HG03432 (cell line): ENCODE data around the gene AKT3.
A peak's percentile ranks its signal among the peaks of the same experiment; 100 is the strongest.

Experiments used
- ATAC-seq: cut with Tn5 transposase; IDR thresholded peaks from one replicate; pipeline ENCODE4 v1.9.1; 2021; ENCODE audit warnings: mild to moderate bottlenecking, moderate library complexity; ENCODE audit not compliant: unreplicated experiment

Gene AKT3

DNA sequence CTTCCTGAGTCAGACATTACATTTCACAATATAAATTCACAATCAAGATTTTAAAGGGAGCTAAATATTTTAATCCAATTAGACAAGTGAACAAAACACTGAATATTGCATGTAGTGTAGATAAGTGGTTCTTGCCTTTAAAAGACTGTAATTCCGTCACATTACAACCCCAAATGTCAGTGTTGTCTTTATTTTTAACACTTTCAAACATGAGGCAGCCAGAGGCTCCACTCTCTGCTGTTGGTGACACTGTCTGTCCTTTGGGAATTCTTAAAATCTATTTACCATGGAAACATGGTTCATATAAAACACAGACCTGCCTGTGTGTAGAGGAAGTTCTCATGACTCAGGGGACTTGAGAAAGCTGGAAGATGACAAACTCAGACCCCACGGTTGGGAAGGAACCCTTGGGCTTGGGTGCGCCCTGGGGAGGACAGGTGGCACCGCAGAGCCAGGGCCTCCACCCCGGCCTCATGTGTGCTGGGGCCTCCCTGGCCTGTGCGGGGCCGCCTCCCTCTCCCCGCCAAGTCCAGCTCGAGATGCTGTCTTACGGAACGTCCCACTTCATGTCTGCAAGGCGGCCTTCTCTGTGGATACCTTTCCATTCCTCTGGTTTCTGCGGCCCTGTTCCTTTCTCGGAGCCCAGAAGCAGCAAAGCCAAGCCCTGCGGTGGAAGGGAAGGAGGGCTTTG lies 355.2 kb downstream of the AKT3 start:
- no peak for ATAC-seq

DNA sequence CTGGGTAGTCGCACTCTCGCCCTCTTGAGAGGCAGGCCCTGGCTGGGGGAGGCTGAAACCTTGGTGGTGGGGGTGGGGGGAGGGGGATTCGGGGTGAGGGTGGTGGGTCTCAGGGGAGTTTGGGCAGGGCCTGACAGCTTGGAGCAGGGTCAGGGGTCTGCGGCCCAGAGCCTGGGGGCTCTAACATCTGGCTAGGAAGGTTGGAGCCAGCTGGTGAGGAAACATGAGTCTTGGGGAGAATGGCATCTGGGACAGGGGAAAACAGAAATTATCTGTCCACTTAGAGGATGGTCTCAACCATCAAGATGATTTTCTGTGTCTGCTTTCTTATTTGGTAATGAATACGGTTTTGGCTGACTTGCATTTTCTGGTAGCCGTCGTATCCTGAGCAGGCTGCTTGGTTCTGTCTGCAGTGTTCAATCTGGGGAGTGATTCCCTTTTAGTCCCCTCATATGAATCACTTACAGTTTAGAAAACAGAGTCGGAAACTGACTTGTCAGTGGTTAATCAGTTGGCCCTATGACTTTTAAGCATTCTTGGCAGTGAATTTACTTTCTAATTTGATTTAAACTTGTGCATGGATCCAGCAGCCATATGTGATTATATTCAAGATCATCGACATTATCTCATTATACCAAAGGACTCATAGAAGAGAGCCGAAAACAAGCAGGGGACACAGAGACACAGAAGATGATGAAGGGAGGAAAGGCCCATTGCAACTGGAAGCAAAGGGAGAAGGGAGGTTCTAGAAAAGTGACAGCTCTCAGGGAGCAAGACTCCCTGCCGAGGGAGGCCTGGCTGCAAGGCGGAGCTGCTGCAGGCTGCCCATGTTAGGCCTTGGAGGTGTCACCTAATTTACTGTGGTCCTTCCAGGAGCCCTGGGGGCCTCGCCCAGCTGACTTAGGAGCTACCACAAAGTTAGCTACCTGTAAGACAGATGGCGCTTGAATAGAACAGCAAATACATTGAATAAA lies 356.6 kb downstream of the AKT3 start:
- ATAC-seq, result no peak

DNA sequence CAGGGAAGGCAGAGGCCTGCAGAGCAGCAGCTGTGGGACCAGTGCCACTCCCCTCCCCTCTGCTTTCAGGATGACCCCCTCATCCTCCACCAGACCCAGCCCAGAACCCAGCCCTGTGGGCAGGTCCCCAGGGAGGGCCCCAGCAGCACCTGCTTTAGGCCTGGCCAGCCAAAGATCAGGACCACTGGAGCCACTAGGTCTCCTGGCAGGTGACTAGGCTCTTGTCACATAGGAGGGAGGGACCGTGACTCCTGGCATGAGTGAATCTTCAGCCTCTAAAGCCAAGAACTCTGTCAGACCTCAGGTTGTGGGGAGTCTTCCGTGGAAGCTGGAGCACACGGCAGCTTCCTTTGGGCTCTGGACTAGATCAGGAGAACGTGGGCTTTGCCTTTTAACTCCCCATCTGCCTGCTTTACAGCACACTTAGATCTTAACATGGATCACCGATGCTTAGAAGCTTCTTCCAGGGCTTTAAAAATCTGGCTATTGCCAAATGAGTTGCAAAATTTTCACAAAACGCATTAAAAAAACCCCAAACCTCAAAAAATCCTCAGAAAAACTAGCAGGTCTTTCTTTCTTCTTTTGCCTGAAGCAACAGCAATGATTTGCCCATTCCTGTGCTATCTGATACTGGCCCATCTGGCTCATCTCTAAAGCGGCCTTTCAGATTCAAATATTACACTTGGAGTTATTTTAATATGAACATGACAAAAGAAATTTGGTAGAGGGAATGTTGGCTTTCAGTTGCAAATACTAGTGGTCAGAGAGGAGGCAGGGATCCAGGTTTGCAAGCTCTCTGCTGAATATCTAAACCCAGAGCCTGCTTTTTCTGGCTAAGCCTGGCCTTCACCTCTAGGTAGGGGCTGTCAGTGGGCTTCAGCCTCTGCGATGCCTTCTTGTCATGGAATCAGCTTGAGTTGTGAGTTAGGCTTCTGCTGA lies 359.0 kb downstream of the AKT3 start:
- ATAC-seq, result no peak

DNA sequence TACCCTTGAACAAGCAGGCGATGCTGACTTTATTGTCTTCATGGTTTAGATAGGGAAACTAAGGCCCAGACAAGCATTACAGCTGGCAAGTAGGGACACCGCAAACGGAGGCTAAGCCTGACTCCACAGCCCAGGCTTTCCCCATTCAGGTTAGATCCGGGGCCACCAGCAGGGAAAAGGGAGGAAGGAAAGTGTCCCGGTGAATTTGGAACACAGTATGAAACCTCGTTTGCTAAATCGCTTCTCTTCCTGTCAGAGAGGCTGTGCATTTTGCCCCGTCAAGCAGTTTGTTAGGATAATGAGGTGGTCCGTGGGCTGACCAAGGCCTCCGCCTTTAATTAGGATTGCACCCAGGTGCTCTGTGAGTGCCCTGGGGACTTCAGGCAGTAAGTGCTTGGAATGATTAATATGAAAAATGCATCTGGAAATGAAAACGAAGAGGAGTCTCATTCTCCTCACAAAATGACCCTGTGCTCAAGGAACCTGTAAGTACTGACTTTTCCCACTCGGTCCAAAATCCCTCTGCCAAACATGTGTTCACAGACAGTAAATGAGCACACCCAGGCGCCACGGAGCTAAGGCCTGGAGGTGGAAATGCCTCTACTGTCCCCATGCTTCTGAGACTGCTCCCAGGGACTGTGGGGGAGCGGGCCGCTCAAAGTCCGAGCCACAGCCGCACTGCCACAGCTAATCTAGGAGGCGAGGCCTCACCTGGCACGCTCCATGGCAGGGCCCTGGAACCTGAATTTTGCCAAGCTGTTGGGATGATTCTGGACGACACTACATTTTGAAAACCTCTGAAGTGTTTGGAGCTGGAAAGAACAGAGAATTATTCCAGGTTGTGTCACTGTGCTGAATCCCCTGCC lies 360.1 kb downstream of the AKT3 start:
- no peak for ATAC-seq

DNA sequence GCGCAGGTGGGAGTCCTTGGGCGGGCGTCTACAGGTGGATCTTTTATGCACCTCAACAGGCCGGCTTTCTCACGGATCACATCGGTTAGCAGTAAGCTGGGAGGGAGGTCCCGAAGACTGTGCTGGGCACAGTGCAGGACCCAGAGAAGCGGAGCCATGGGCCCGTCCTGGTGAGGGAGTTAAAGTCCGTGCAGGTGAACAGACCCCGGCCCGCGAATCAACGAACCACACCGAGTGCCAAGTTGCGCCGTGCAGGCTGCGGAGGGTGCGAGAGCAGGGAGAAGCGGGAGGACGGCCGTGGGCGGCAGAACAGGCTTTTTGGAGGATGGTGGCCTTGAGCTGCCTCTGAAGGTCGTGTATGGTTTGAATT lies 360.9 kb downstream of the AKT3 start:
- no peak for ATAC-seq

DNA sequence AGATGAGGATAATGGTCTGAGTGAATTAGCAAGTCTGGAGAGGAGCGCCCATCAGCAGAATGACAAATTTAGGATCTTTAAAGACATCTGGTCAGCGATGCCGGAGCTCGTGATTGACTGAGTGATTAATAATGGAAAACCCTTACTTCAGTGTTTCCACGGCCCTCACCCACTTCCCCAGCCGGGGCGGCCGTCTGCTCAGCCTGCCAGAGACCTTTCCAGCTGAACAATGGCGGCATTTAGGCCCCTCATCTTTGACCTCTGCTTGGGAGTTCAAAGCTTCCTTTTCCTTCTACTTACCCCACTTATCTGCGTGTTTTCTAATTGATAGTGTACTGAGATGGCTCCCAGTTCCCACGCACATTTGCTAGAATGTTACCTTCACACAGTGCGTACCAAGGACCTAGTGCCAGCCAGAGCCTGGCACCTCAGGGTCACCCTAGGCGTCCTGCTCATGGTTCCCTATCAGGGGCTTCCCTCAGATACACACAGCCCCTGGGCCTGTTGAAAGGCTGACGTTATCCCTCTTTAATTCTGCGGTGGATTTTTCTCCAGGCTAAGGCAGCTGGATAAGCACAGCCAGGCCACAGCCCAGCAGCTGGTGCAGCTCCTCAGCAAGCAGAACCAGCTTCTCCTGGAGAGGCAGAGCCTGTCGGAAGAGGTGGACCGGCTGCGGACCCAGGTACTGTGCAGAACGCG lies 361.4 kb downstream of the AKT3 start:
- ATAC-seq, result no peak

DNA sequence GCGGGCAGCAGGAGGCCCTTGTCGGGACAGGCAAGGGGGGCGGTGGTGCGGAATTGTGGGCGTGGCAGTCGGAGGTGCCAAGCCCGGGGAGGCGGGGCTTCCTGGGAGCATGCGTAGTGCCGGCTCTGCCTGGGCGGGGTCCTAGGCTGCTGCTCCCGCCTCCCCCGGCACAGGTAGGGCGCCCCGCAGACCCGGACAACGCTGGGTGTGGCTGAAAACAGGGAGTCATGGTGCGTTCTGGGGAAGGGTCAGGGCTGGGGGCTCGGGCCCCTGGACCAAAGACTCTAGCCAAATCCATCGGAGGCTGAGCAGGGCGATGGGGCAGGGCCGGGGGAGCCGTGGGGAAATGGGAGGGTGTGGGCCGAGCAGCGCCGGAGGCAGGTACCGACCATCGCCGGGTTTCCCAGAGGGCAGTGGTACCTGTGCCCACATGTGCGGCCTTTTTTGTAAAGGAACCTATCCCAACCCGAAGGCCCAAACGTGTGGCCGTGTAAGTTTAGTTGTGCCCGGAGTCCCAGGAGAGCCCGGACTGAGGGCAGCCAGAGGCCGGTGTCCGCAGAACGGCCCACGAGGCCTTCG lies 362.3 kb downstream of the AKT3 start:
- no peak for ATAC-seq

DNA sequence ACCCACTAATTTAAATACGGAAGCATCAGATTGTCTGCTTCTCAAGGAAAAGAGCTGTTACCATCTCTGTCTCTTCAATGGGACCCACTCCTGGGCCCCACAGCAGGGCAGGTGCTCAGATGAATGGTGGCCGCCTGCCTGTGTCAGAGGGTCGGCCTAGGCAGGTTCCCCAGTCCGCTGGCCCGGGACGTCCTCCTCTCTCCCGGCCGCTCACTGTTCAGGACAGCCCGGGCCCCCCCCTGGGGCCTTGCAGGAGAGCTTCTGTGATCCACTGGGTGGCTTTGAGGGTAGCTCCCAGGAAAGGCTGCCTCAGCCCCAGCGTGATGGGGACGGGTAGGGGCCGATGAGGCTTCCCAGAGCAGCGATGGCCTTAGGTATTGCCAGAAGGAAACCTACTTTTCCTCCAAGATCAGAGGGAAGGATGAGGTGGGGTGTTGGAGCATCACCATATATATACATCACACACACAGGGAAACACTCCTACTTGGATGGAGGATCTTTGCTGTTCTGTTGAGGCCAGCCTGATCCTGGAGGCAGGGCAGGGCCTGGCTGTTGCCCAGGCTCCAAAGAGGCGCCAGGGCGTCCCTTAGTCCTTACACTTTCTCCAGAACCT lies 362.9 kb downstream of the AKT3 start:
- no peak for ATAC-seq

DNA sequence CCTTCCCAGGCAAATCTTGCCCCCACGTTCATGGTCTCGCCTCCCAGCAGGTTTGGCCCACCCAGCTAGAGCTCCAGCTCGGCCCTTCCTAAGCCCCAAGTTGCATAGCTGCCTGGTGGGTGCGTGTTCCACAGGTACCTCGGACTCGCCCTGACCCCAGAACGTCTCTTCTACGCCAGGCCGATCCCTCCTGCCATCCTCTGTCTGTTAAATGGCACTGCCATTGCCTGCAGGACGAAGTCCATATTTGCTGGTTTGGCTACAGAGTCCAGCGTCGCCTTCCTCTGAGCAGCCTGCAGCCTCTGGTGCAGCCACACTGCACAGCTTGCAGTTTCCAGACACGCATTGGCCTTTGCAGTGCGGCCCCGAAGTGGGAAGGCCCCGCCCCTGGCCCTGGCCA lies 366.1 kb downstream of the AKT3 start:
- no peak for ATAC-seq

DNA sequence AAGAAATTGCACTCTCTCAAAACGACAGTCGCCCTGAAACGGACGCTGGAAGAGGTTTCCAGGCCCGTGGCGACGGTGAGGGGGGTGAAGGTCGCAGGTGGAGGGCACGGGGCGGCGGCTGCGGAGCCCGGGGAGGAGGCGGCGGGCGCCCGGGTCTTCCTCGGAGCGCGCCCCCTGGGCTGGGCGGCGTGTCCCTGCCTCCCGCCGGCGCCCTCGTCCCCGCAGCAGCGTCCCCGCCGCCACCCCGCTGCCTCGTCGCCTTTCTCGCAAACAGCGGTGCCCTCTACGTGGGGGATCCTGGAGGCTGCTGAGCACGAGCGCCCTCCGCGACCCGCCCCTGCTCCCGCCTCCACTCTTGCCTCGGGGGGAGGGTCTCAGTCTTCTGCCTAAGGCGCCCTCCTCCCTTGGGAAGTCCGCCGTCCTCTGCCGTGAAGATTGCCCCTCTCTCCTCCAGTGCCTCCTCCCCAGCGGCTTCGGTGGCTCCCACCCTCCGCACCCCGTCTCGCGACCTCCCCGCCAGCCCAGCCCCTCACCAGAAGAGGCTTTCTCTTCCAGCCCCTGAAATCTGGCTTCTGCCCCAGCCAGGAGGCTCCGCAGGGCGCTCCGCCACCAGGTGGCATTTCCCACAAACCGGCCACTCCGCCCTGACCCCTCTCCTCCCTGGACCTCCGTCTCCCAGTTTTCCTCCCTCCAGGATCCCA lies 366.8 kb downstream of the AKT3 start:
- peak; percentile 40 for ATAC-seq

DNA sequence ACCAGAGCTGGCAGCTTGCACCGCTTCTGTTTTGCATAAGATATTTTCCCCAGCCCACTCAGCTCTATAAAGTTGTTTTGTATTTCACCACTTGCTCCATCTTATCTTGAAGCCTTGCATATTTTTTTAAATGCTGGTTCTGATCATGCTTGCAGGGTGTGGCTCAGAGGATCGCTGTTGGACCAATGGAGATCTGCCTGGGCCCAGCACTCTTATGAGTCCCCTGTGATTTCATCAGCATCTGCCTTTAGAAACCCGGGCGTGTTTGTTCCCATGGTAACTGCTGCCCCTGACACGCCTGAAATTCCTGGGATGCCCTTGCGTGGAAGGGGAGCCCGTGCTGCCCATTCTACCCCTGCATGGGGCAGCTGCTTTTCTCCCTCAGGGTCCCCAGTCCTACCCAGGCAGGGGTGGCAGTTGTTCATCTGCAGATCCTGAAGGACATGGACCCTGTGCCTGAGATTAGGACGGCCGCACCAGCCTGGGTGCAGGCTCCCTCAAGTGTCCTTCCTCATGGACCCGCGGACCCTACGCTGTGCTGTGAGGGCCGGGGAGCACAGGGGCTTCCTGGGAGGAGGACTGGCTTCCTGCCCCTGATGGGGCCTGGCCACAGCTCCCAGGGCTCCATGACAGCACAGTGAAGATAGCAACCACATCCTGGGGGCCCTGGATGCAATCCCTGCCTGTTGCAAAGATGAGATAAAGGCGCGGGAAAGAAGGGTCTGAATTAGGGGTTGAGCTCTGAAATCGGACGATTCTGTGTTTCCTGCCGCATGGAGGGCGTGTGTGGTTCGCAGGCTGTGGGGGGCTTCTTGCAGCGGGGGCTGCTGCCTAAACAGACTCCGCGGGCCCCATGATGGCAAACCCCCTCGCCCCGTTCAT lies 367.7 kb downstream of the AKT3 start:
- ATAC-seq, result peak; percentile 32

DNA sequence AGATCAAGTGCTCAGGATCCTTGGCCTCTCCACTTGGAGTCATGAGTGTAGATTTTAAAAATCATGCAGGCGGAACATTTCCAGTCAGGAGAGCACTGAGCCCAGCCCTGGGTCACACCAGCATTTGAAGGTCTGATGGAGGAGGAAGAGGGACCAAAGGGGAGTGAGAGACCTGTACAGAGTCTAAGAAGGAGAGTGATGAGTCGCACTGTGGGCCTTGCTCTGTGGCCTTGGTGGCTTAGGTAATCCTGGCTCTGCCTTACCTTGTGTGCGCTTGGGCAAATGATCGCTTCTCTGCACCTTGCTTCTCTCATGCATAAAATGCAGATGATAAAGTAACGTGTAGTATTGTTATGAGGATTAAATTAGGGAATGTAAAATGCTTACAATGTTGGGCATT lies 368.9 kb downstream of the AKT3 start:
- ATAC-seq, result no peak

DNA sequence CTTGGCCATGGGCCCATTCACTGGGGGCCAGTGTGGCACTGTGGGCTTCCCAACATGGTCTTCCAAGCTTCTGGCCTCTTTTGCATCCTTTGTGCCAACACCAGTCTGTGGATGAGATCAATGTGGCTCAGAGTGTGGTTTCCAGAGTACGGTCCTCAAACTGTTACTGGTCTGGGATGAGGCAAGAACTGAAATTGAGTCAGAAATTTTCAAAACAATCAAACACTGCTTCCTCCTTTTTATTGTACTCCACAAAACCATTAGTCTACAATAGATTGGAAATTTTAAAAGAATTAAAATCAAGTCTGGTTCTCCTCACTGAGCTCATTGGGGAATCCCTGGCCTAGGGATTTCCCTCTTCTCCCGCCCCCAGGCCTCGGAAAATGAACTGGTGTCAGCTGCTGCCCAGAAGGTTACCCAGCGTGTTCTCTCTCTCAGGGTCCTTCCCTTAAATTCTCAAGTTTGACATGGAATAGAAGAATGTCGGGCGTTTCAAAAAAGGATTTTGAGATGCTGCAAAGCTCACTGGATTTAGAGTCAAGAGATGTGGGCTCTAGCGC lies 372.2 kb downstream of the AKT3 start:
- ATAC-seq, result no peak

DNA sequence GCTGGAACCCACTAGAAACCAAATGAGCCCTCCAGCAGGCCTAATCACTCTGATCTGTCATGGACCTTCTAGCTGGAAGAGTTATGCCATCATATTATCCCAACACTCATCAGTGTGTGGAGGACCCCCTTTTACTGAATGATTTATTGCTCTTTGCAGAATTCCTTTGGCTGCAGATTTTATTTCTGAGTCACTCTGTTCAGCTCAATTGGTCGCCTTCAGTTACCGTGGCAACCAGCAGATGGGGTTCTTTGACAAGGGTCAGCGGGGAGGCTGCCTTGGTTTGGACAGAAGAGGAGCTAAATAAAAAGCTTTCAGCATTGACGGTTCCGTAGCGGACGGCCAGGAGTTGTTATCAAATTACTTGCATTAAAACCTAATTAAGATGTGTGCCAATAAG lies 374.1 kb downstream of the AKT3 start:
- no peak for ATAC-seq

DNA sequence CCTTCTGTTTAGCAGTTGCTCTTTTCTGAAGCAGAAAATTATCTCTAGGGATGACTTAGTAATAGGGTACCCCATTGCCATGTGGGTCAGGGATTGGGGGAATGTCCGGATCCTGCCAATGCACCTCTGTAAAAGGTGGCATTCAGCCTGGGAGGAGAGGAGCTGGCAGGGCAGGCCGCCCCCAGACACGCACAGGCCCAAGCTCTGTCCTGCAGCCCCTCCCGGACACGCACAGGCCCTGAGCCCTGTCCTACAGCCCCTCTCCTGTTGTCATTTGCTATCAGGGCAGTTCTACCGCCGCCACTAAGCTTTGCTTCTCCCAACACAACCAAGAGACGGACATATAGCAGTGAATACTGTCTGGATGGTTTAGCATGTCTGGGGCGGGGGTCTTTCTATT lies 375.1 kb downstream of the AKT3 start:
- no peak for ATAC-seq

DNA sequence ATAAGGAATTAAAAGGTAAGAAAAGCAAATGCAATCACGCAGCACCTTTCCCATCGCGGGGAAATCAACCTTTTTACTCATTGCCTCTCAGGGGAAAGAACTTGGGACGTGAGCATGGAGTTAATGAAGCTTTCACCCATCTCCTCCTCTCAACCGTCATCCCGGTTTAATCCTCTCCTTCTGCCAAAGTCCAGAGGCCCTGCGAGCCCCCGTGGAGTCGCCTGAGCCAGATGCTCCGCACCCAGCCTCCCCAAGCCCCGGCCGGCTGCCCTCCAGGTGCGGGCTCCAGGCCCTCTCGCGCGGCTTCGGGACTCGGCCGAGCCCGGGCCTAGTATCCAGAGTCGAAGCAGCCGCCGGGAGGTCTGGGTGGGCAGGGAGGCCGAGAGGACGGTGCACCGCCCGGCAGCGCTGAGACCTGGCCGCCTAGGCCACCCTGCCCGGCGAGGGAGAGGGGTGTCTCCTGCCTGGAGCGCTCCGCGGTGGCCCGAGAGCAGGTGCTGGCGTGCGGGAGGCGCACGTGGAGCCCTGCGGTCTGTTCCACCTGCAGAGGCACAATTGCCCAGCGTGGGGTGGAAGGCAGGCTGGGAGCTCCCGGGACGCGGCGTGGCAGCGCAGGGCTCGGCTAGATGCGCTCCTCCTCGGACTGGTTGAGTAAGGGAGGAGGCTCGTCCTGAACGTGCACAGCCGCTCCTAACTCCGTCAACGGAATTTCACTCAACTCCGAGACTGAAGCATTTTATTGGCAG lies 375.7 kb downstream of the AKT3 start:
- ATAC-seq, result no peak
